HUES64 (cell line): Measurements from ENCODE around the gene HSD17B1.
A peak's percentile ranks its signal among the peaks of the same experiment; 100 is the strongest.
"Not testable (repeated sequence)": the region's sequence is repeated elsewhere in the genome, so short reads cannot be mapped to it uniquely, and the experiment has no call there.

Experiments used
- H3K27ac ChIP-seq: 2 replicates; pipeline ENCODE4 v1.7.0; 2013; ENCODE audit warnings: low read depth, low read length, inconsistent platforms
- H3K27me3 ChIP-seq: 2 replicates; pipeline ENCODE4 v1.6.1; 2013; ENCODE audit warnings: mild to moderate bottlenecking, low read length; ENCODE audit not compliant: insufficient read depth
- H3K36me3 ChIP-seq: 2 replicates; pipeline ENCODE4 v1.6.1; 2013; ENCODE audit warnings: mild to moderate bottlenecking, low read length; ENCODE audit not compliant: insufficient read depth
- H3K4me1 ChIP-seq: 2 replicates; pipeline ENCODE4 v1.6.1; 2013; ENCODE audit warnings: mild to moderate bottlenecking, low read length, moderate library complexity; ENCODE audit not compliant: insufficient read depth
- H3K4me3 ChIP-seq: 2 replicates; pipeline ENCODE4 v1.5.1; 2013; ENCODE audit warnings: mild to moderate bottlenecking, low read length, moderate library complexity
- H3K9ac ChIP-seq: 2 replicates; pipeline ENCODE4 v1.6.1; 2013; ENCODE audit warnings: mild to moderate bottlenecking, low read depth, low read length
- H3K9me3 ChIP-seq: 2 replicates; pipeline ENCODE4 v1.6.1; 2013; ENCODE audit warnings: low read depth, low read length; ENCODE audit not compliant: insufficient read depth
- WGBS: fragments of 150-250, 120-280 bp; methylation state at CpG from one replicate; pipeline ENCODE4 v1.1.7; 2013; ENCODE audit warnings: missing lambda C conversion rate; 5-methylcytosine and 5-hydroxymethylcytosine counted together

Gene HSD17B1

GRCh38 chr17:42548993-42549755, 3.5 kb upstream of the HSD17B1 start:
- Histone ChIP-seq H3K9ac (no peak overlapping the region), H3K36me3 (0 out of 2 replicates have a peak, but pooled peaks cover 2% of the 10 kb centered on the region), H3K4me1 (no peaks in the 10 kb centered on the region), H3K27me3 (no peaks in the 10 kb centered on the region), H3K4me3 (peak overlapping the region; percentile 59), H3K27ac (no peak overlapping the region), H3K9me3 (no peaks in the 10 kb centered on the region)
- 83% methylated on average over 13 of the region's 14 CpGs for WGBS

GRCh38 chr17:42553161-42553818, 567 bp downstream of the HSD17B1 start:
- Histone ChIP-seq H3K36me3 (no peaks in the 10 kb centered on the region), H3K4me1 (peaks cover 3% of the 10 kb centered on the region; the same call in 1 of the 2 replicates), H3K9ac (no peak overlapping the region), H3K9me3 (no peaks in the 10 kb centered on the region), H3K27ac (no peak overlapping the region), H3K27me3 (no peaks in the 10 kb centered on the region), H3K4me3 (peak overlapping the region; percentile 91; the same call in 1 of the 2 replicates)
- WGBS, result 91% methylated on average over 45 of the region's 45 CpGs

DNA sequence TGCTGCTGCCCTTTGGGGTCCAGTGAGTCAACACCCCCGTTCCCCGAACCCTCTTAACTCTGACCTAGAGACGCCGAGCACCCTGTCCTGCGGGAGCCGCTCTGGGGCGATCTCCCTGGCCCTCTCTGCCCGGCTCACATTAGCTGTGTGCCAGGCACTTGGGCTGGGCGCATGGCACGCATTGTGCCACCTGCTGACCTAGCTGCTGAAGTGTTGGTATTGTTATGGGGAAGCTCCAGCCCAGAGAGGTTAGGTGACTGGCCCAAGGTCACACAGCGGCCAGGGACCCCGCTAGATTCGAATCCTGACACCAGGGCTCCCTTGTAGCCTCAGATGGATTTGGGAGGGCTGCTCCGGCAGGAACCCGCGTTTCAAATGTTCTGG, 1.1 kb downstream of the HSD17B1 start:
- peaks cover 3% of the 10 kb centered on the region; the same call in 1 of the 2 replicates for H3K4me1 ChIP-seq
- H3K9me3 ChIP-seq, result no peaks in the 10 kb centered on the region
- H3K36me3 ChIP-seq, result no peaks in the 10 kb centered on the region
- no peaks in the 10 kb centered on the region for H3K27me3 ChIP-seq
- H3K9ac ChIP-seq, result peak overlapping the region; percentile 75
- peak overlapping the region; percentile 91 for H3K4me3 ChIP-seq
- H3K27ac ChIP-seq, result peak overlapping the region; percentile 63; the same call in 1 of the 2 replicates
- WGBS, result 71% methylated on average over 16 of the region's 16 CpGs

- Histone ChIP-seq H3K27me3 (no peaks in the 10 kb centered on the region), H3K36me3 (no peaks in the 10 kb centered on the region), H3K9me3 (no peaks in the 10 kb centered on the region), H3K27ac (peak overlapping the region; percentile 63; the same call in 1 of the 2 replicates), H3K4me1 (peaks cover 3% of the 10 kb centered on the region; the same call in 1 of the 2 replicates), H3K4me3 (peak overlapping the region; percentile 91), H3K9ac (peak overlapping the region; percentile 75)
- WGBS, result 2% methylated on average over 82 of the region's 82 CpGs
These were observed 1.8 kb downstream of the HSD17B1 start for GRCh38 chr17:42554250-42555121.

DNA sequence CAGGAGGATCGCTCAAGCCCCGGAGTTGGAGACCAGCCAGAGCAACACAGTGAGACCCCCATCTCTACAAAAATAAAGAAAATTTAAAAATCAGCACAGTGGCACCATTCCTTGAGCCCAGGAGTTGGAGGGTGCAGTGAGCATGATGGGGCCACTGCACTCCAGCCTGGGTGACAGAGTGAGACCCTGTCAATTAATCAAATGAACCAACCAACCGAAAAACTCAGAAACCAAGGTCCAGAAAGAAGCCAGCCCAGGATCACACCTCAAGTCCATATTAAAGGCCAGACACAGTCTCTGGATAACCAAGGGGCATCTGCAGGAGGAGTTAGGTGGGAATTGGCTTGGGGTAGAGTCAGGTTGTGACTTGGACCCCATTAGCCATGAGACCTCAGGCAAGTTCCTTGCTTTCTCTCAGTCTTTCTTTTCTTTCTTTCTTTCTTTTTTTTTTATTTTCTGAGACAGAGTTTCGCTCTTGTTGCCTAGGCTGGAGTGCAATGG, 2.4 kb downstream of the HSD17B1 start:
- H3K9me3 ChIP-seq, result no peaks in the 10 kb centered on the region
- peak overlapping the region; percentile 91 for H3K4me3 ChIP-seq
- 31% methylated on average over 3 of the region's 4 CpGs for WGBS
- peak overlapping the region; percentile 63; the same call in 1 of the 2 replicates for H3K27ac ChIP-seq
- H3K4me1 ChIP-seq, result peaks cover 3% of the 10 kb centered on the region; the same call in 1 of the 2 replicates
- peak overlapping the region; percentile 75 for H3K9ac ChIP-seq
- no peaks in the 10 kb centered on the region for H3K36me3 ChIP-seq
- no peaks in the 10 kb centered on the region for H3K27me3 ChIP-seq

- H3K36me3 ChIP-seq, H3K27ac ChIP-seq, H3K27me3 ChIP-seq, H3K9me3 ChIP-seq, H3K9ac ChIP-seq, H3K4me3 ChIP-seq, H3K4me1 ChIP-seq: not testable (repeated sequence)
- WGBS, result 53% methylated on average over 5 of the region's 5 CpGs
These were observed 3.4 kb downstream of the HSD17B1 start for GRCh38 chr17:42555961-42556617.

DNA sequence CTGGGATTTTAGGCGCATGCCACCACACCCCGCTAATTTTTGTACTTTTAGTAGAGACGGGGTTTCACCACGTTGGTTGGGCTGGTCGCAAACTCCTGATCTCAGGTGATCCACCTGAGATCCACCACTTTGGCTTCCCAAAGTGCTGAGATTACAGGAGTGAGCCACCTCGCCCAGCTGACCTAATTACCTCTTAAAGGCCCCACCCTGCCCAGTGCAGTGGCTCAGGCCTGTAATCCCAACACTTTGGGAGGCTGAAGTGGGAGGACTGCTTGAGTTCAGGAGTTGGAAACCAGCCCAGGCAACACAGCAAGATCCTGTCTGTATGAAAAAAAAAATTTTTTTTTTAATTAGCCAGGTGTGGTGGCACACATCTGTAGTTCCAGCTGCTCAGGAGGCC, 6.4 kb downstream of the HSD17B1 start:
- WGBS, result 91% methylated on average over 6 of the region's 6 CpGs
- Histone ChIP-seq H3K27ac (no peak overlapping the region), H3K9me3 (no peaks in the 10 kb centered on the region), H3K27me3 (no peaks in the 10 kb centered on the region), H3K4me3 (no peak overlapping the region), H3K36me3 (peaks cover 7% of the 10 kb centered on the region), H3K4me1 (peaks cover 3% of the 10 kb centered on the region; the same call in 1 of the 2 replicates), H3K9ac (peak overlapping the region; percentile 18; the same call in 1 of the 2 replicates)

GRCh38 chr17:42560246-42560645, 7.5 kb downstream of the HSD17B1 start:
- Histone ChIP-seq H3K4me3 (no peak overlapping the region), H3K36me3 (peaks cover 19% of the 10 kb centered on the region), H3K9me3 (no peaks in the 10 kb centered on the region), H3K4me1 (peaks cover under 1% of the 10 kb centered on the region; the same call in 1 of the 2 replicates), H3K9ac (no peak overlapping the region), H3K27me3 (no peaks in the 10 kb centered on the region), H3K27ac (no peak overlapping the region)
- WGBS, result 100% methylated on average over 3 of the region's 3 CpGs

GRCh38 chr17:42561897-42562387, 9.2 kb downstream of the HSD17B1 start, which contains the start of gene COASY:
Gene COASY (plus strand): TSS chr17:42562148. CDS start chr17:42562623, 475 bp downstream.
- Histone ChIP-seq H3K27me3 (no peaks in the 10 kb centered on the region), H3K27ac (peak within 1 kb of the TSS; percentile 77), H3K4me3 (peak within 1 kb of the TSS; percentile 87), H3K9ac (peak within 1 kb of the TSS; percentile 85), H3K4me1 (peaks cover 5% of the 10 kb centered on the region; the same call in 1 of the 2 replicates), H3K9me3 (no peaks in the 10 kb centered on the region), H3K36me3 (peaks cover 27% of the 10 kb centered on the region)
- WGBS, result 1% methylated on average over 26 of the region's 26 CpGs
